Stimulated activated CD8-positive, alpha-beta memory T cell treated with anti-CD3 and anti-CD28 coated beads, Interleukin-7, amount 100 ng/mL, for 1 hour (primary cell): Measurements from ENCODE around the gene FMNL1.
"Not testable (repeated sequence)": the region's sequence is repeated elsewhere in the genome, so short reads cannot be mapped to it uniquely, and the experiment has no call there.

Source experiments
- DNase-seq, 2 donors: peaks; one replicate each; pipeline ENCODE4 v3.0.0-alpha.2; 2020; ENCODE audit warnings: low read depth in 2 of 2

Gene FMNL1

DNA sequence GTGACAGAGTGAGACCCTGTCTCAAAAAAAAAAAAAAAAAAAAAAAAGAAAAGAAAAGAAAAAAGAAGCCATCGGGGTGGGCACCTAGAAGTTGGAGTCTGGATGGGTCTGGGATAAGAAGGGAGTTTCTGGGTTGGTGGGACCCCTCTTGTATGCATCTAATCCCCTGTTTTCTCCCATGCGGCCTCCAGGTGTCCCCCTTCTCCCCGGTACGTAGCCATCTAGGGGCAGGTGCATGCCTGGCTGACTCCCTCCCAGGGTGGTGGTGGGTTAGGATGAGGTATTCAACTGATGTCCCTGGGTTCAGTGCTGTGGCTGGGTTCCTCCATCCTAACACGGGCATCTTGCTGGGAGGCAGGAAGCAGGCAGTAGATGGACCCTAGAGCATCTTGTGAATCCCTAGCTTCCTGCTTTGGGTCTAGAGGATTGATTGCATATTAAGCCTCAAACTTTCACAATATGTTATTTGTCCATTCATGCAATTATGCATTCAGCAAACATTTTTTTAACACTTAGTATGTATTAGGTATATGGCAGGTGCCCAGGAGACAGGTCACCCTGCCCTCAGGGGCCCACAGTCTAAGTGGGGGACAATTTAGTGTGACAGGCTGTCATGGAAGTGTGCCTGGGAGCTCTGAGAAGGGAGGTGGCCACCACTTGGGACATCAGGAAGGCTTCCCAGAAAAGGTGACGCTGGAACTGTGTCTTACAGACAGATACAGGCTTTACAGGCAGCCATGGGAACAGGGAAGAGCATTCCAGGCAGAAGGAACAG lies 13.1 kb downstream of the FMNL1 start:
- DNase-seq = no peak

DNA sequence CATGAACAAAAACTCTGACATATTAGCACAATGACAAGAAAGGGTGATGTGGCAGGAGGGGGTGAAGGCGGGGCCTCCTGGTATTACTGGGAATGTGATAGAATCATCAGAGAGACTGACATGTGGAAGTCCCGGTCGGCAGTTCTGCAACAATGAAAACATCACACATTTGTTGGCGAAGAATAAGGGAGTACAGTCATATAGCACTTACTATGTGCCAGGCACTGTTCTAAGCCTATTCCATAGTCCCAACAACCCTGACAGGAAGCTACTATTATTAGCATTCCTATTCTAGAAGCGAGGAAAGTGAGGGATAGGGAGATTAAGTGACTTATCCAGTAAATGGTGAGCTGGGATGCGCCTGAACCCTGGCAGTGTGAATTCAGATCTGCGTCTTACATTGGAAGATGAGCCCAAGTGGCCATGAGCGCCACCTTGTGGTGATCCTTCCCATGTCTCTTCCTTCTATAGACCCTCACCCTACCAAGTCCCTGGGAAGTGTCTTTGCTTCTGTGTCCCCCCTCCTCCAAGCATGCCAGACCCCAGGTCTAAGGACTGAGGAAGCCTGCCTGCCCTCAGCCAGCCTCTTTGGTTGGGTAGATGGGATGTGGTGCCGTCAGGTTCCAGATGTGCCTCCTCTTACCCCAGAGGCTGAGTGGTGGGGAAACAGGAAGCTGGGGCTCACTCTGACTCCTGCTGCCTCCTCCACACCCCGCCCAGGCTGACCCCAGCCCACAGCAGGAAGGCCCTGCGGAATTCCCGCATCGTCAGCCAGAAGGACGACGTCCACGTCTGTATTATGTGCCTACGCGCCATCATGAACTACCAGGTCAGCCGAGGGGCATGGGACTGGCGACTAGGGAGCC lies 14.0 kb downstream of the FMNL1 start:
- peak; percentile 61 to 65 for DNase-seq

DNA sequence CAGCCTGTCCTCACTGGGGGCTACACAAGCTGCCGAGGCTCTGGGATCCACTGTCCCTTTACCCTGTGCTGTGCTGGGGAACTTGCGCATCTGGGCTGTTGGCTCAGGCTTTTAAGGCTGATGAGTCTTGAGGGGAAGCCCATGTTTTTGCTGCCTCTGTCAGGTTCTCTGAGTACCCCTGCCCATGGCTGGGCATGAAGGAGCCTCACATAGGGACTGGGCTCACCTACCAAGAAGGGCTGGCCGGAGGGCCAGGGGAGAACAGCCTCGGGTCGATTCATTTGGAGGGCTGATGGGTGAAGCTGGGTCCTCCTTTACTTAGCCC lies 14.6 kb downstream of the FMNL1 start:
- DNase-seq = no peak

DNA sequence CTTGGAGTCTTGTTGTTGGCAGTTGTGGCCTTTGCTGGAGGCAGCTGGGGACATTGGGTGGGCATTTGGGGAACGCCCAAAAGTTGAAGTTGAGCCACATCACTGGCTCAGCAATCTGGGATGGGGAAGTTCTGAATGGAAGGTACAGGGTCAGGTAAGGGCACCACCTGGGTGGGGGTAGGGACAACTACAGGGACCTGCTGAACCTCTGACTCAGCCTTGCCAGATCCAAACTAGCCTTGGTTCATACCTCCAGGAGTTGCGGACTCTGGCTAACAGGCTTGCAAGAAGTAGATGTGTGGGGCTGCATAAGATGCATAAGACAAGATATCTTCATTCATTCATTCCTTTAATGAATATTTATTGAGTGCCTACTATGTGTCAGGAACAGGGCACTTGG lies 16.0 kb downstream of the FMNL1 start:
- no peak for DNase-seq

DNA sequence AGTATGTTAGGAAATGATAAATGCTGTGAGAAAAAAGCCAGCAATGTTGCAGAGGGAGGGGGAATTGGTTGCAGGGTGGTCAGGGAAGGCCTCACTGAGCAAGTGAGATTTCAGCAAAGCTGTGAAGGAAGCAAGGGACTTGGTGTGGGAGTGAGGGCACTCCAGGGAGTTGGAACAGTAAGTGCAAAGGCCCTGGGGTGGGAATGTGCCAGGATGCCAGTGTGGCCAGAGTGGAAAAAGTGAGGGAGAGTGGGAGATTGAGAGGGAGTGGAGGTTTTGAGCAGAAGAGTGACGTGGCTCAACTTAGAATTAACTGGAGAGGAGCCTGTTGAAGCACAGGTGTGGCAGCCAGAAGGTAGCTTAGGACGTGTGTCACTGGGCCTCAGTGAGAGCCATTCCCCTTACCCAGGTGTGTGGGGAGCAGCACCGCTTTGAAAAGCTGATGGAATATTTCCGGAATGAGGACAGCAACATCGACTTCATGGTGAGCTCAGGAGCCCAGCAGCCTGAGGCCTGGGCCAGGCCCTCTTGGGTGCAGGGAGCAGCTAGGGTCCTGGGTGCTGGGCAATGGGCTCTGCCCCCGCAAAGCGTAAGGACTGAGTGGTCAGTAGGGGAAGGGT lies 16.6 kb downstream of the FMNL1 start:
- DNase-seq = no peak

DNA sequence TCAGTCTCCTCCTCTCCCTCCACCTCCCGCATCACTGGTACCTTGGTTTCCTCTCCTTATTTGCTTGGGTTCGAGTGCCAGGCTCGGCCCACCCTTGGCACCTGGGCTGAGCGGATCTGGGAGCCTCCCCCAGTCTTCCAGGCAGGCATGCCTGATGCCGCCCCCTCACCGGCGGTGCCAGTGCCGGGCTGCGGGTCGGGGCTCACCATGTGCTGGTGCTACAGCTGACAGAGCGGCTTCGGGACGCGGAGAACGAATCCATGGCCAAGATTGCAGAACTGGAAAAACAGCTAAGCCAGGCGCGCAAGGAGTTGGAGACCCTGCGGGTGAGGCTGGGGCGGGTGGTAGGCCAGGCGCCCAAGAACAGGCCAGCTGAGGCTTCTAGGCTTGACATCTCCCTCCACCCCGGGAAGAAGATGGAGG lies 19.2 kb downstream of the FMNL1 start:
- no peak for DNase-seq

DNA sequence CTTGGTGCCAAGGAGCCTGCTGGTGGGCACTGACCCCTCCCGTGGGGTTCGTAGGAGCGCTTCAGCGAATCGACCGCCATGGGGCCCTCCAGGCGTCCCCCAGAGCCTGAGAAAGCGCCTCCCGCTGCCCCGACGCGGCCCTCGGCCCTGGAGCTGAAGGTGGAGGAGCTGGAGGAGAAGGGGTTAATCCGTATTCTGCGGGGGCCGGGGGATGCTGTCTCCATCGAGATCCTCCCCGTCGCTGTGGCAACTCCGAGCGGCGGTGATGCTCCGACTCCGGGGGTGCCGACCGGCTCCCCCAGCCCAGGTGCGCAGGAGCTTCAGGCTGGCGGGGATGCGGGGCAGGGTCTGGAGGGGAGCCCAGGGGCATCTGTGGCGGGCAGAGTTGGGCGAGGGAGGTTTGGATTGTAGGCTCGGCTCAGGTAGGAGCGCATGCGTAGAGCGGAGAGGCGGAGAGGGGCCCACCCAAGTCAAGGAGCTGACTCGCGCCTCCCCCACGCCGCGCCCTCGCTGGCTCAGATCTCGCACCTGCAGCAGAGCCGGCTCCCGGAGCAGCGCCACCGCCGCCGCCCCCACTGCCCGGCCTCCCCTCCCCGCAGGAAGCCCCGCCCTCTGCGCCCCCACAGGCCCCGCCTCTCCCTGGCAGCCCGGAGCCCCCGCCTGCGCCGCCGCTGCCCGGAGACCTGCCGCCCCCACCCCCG lies 19.8 kb downstream of the FMNL1 start:
- DNase-seq = no peak

DNA sequence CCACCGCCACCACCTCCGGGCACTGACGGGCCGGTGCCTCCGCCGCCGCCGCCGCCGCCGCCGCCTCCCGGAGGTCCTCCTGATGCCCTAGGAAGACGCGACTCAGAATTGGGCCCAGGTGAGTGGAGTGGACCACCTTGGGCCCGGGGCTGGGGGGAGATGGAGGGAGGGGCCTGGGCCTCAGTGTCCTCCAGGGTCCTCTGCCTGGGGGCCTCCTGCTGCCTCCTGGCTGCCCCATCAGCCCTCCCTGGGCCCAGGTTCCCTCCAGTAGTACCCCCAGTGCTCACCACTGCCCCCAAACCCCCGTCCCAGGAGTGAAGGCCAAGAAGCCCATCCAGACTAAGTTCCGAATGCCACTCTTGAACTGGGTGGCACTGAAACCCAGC lies 20.3 kb downstream of the FMNL1 start:
- no peak for DNase-seq

DNA sequence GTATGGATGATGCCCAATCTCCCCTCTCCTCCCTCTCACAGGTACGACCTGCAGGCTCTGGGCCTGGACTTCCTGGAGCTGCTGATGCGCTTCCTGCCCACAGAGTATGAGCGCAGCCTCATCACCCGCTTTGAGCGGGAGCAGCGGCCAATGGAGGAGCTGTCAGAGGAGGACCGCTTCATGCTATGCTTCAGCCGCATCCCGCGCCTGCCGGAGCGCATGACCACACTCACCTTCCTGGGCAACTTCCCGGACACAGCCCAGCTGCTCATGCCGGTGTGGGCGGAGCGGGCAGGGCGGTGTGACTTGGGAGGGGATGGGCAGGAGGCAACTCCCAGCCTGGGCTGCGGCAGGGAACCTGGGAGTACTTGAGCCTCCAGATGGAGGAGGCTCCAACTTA lies 22.1 kb downstream of the FMNL1 start:
- DNase-seq = no peak

DNA sequence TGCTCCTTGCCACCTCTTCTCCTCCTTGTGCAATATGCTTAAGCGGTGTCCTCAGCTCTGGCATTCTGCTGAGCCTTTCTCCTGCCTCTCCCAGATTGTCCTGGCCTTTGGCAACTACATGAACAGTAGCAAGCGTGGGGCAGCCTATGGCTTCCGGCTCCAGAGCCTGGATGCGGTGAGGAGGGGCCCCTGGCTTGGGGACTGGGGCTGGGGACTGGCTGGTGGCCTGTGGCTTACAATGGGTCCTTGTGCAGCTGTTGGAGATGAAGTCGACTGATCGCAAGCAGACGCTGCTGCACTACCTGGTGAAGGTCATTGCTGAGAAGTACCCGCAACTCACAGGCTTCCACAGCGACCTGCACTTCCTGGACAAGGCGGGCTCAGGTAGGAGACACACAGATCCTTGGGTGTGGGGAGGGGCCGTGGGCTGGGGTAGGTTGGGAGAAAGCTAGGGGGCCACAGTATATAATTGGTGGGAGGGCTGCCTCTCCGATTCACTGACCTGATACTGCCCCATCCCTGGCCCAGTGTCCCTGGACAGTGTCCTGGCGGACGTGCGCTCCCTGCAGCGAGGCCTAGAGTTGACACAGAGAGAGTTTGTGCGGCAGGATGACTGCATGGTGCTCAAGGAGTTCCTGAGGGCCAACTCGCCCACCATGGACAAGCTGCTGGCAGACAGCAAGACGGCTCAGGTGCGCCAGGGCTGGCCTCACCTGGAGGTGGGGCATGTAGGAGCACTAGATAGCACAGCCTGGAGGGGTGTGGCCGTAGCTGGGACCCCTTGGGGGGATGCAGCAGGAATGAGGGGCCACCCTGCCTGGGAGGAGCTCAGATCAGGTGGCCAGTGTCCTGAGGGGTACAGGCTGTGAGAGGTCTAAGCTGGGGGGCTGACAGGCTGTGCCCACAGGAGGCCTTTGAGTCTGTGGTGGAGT lies 23.3 kb downstream of the FMNL1 start:
- DNase-seq = no peak

DNA sequence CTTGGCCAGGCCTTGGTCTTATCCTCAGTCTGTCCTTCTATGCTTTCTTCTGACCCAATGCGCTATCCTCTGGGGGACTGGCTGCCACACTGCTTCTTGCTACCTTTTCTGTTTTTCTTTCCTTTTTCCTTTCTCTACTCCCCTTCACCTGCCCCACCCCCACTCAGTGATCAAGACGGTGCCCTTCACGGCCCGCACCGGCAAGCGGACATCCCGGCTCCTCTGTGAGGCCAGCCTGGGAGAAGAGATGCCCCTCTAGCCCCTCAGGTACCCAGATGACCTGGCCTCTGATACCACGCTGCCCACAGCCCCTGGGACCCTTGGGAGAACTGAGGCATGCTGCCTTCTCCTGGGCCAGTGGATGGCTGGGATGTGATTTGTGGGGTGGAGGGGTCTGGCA lies 24.7 kb downstream of the FMNL1 start:
- no peak for DNase-seq

DNA sequence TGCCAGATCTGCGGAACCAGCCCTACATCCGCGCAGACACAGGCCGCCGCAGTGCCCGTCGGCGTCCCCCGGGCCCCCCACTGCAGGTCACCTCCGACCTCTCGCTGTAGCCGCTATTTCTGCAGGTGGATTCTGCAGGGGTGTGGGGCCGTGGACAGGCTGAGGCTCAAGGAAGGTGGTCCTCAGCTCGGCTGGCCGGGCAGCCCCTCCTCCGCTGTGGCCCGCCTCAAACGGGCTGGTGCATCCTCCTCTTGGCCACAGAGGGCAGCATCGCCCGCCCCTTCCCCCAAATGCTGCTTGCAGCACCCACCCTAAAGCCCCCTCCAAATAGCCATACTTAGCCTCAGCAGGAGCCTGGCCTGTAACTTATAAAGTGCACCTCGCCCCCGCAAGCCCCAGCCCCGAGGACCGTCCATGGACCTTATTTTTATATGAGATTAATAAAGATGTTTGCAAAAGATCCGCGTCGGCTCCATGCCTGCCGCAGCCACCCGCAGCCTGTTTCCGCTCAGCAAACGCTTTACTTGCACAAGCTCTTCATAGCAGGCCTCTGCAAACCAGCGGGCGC lies 25.3 kb downstream of the FMNL1 start:
- no peak for DNase-seq

DNA sequence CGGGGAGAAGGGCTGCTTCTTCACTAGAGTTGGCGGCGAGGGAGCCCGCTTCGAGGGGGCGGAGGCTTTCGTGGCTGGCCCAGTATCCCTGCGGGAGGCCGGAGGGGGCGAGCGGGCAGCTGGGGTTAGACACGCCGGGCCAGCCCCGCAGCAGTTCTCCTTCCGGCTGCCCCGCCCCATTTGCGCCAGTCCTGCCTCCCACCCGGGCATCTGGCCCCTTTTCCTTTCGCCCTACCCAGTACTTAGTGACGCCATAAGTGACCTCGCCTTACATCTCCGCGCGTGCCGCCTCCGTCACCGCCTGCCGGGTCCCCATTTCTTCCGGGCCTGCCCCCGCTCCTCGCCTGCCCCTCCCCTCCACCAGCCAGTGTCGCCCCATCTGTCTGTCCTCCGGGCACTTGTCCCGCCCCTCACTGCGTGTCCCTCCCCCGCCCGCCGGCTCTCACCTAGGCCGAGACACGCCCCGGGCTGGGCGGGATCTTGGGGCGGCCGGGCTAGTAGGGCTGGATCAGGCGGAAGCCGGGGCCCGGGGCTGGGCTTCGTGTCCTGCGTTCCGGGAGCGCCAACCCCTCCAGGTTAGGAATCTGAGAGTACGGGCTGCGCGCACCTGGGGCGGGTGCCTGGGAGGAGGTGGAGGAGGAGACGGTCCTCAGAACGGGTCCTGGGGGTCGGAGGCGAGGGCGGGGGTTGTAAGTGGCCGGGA lies 25.9 kb downstream of the FMNL1 start:
- peak; percentile 85 to 88 for DNase-seq

DNA sequence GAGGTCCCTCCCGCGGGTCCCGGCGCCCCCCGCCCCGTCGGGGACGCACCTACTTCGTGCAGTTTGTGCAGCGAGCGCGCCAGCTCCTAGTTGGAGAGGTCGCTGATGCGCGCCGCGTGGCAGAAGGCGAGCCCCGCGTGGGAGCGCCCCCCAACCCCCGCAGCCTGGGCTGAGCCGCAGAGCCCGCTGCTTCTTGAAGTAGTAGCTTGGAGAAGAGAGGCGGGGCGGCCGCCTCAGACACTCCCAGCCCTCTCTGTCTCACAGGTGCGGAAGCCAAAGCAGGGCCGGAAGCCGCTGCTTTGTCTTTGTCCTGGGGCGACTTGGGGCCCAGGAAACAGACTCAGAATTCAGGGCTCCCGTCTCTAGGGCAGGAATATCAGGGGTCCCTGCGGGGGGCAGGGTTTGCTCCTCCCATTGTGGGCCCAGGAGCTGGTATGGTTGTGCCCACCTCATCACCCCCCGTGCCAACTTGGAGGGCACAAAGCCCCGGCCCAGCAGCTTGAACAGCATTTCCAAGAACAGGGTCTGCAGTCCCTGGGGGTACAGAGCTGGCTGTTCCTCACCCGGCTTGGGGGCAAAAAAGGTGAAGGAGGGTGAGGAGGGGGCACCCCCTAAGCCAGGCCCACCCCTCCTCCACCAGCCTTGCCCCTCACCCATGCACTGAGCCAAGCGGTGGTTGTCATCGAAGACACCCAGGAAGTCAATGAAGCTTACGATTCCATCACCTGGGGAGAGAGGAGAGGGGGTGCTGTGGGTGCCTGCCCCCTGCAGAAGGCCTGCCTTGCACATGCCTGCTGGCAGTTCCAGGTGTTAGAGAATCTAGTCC lies 26.7 kb downstream of the FMNL1 start:
- DNase-seq = peak; percentile 54 to 62

DNA sequence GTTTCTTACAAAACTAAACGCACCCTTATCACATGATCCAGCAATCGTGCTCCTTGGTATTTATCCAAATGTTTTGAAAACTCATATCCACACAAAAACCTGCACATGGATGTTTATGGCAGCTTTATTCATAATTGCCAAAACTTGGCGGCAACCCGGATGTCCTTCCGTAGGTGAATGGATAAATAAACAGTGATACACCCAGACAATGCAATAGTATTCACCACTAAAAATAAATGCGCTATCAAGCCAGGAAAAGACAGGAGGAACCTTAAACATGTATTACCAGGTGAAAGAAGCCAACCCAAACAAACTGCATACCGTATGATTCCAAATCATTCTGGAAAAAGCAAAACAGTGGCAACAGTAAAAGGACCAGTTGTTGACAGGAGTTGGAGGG lies 30.2 kb downstream of the FMNL1 start:
- no peak for DNase-seq

DNA sequence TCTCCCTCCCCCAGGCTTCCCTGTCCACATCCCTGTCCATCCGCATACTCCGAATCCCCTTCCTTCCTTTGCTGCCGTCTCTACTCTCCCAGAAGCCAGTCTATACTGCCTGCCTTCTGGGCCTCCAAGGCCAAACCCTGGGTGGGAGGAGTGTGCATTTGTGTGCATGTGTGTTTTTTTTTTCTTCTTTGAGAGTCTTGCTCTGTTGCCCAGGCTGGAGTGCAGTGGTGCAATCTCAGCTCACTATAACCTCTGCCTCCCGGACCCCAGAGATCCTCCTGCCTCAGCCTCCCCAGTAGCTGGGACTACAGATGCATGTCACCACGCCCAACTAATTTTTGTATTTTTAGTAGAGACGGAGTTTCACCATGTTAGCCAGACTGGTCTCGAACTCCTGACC lies 31.6 kb downstream of the FMNL1 start:
- DNase-seq = not testable (repeated sequence)

DNA sequence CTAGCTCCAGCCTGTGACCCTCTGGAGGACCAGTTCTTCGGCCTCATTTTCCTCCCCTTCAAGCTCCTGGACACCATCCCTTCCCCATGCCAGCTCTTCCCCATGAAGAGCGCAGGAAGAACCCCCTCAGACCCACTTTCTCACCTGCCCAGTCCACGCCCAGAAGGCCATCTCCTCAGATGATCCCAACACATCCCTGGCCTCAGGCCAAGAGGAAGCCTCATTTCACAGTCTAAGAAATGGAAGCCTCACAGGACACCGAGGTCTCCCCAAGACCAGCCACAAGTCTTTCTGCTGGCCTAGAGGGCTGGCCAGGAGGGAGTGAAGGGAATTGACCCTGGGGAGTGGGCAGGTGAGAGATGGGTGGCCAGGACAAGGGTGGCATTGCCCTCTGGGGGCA lies 32.2 kb downstream of the FMNL1 start:
- DNase-seq = no peak

DNA sequence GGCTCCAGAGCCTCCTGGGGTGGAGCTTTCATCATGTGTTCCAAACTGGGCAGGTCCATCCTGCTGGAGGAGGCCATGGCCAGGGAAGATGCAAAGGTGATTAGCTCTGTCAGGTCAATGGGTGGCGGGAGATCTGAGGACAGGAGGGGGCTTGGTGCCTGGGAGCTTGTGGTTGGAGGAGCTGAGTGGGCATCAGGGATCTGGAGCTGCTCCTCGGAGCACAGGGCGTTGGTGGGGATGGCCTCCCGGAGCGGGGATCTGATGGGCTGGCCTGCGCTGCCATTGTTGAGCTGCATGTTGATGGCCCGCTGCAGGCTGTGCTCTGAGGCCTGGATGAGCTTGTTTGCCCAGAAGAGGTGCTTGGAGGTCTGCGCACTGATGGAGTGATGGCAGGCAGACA lies 33.7 kb downstream of the FMNL1 start:
- no peak for DNase-seq
